NCI-H748 (cell line): ENCODE results near the gene ILRUN.
"Not testable (repeated sequence)": the region's sequence is repeated elsewhere in the genome, so short reads cannot be mapped to it uniquely, and the experiment has no call there.

Experiments
- DNase-seq: peaks from one replicate; lab custom pipeline; 2025; ENCODE audit not compliant: unreplicated experiment; lab: John Stamatoyannopoulos, UW

Gene ILRUN

DNA sequence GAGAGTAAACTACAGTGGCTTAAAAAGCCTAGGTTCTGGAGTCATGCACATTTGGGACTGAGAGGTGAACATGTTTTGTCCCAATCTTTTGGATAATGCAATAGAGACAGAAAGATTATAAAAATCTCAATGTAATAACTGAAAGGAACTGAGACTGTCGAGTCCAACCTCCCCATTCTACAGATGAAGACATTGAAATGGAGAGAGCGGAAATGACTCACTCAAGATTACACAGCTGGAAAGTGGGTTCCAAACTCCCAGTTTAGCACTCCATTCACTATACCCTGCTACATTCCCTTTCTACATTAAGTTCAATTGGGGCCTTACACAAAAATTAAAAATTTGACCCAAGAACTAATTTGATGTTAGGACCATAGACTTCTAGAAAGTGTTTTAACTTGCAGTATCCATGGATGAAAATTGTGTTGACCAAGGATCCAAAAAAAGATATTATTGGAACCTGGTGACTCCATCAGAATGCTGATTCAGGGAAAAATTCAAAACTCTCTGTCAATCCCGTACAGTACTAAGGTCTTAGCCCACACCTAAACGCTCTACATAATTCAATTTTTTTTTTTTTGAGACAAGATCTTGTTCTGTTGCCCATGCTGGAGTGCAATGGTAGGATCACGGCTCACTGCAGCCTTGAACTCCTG is 1.5 kb upstream of the ILRUN start:
- no peak for DNase-seq

DNA sequence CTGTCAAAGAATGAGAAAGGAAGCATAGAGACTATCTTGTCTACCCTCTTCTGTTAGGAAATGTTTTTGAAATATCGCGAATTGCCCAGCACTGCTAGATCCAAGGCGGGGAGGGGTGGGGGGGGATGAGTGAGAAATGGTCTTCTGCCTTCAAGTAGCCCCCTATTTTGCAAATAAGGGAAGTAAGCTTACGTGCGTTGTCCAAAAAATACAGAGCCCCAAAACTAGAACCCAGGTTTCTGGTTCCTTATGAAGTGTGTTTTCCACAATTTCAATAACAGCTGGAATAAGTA is 923 bp upstream of the ILRUN start:
- DNase-seq, result no peak

- DNase-seq, result peak; percentile 84
These were observed 303 bp downstream of the ILRUN start for GRCh38 chr6:34696189-34696738.

GRCh38 chr6:34695729-34696188 is 808 bp downstream of the ILRUN start:
- peak; percentile 38 for DNase-seq

- DNase-seq, result no peak
These were observed 4.3 kb downstream of the ILRUN start for GRCh38 chr6:34692280-34692679.

- no peak for DNase-seq
These were observed 6.8 kb downstream of the ILRUN start for GRCh38 chr6:34689742-34690141.

DNA sequence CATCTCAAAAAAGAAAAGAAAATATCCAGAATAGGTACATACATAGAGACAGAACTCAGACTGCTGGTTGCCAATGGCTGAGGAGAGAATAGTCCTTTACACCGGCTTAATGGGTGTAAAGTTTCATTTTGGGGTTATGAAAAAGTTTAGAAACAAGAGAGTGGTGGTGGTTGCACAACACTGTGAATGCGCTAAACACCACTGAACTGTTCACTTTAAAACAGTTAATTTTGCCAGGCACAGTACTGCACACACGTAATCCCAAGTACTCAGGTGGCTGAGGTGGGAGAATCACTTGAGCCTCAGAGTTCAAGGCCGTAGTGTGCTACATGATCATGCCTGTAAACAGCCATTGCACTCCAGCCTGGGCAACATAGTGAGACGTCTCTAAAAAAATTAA is 7.6 kb downstream of the ILRUN start:
- no peak for DNase-seq

DNA sequence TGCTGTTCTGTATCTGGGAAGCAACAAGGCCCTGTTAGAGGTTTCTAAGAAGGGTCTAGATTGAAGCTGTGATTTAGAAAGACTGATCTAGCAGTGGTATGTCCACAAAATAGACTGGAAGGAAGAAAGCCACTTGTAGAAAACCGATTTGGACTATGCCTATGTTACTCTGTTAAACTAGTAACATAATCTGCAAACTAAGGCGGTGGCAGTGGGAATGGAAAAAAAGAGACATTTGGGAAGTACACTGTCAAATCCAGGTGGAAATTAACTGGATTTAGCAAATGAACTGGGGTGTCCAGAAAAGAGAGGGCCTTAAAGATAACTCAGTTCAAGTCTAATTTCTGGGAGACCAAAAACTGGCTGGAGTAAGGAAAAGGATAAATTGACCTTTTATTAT is 11.6 kb downstream of the ILRUN start:
- no peak for DNase-seq

DNA sequence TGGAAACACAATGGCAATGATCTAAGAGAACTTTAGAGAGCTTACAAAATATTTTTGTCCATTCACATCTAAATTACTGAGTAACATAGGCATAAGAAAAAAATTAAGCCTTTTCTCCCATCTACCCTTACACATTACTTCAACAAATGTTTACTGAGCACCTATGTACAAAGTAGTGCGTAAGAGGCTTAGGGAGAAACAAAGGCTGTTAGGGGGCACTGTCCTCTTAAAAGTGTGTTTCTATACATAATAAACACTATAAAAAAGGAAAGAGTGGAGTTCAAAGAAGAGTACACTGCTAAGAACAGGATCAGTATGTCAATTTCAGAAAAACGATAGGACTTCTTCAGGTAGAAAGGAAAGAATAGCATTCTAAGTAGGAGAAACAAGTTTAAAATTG is 12.2 kb downstream of the ILRUN start:
- DNase-seq, result no peak

DNA sequence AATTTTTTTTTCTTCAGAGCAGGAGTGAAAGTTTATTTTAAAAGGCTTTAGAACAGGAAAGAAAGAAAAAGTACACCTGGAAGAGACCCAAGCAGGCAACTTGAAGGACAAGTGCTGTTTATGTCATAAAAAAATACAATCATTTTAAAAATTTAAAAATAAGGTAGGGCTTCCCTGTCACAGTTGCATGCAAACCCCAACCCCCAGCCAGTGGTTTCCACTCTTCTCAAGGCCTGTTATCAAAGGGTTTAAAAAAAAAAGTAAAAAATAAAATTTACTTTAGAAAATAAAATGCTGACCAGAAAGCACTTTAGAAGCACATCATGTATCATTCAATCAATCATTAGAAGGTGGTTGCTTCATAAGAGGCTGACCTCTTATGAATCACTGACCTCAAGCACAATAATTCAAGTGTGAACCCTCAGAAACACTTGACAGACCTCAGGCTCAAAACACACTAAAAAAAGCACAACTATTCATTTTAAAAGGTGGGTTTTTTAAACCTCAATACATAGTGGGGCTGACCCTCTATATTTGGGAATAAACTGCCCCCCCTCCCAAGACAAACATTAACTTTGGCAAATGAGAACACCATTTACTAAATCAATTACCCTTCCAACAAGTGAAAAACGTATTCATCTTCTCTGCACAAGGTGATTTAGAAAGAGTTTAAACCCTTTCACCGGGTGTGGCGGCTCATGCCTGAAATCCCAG is 15.6 kb downstream of the ILRUN start:
- no peak for DNase-seq

GRCh38 chr6:34680313-34680712 is 16.3 kb downstream of the ILRUN start:
- DNase-seq, result not testable (repeated sequence)

DNA sequence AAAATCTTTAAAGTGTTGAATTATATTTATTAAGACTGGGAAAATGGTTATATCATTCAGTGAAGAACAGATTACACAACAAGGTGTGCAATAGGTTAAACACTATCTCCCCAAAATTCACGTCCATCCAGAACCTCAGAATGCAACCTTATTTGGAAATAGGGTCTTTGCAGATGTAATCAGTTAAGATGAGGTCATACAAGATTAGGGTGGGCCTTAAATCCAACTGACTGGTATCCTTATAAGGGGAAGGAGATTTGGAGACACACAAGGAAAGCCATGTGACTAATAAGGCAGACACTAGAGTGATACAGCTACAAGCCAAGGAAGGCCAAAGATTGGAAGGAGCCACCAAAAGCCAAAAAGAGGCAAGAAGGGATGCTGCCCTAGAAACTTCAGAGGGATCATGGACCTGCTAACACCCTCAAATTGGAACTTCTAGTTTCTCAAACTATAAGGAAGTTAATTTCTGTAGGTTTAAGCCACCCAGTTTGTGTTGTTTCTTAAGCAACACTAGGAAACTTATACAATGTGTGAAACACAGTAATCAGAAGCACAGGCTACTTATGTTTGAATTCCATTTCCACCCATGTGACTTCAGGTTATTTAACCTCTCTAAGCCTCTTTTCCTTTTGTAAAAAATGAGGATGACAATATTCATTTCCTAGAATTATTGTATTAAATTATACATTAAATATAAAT is 16.9 kb downstream of the ILRUN start:
- no peak for DNase-seq

GRCh38 chr6:34676140-34676539 is 20.4 kb downstream of the ILRUN start:
- DNase-seq, result no peak

GRCh38 chr6:34674930-34675329 is 21.6 kb downstream of the ILRUN start:
- not testable (repeated sequence) for DNase-seq

DNA sequence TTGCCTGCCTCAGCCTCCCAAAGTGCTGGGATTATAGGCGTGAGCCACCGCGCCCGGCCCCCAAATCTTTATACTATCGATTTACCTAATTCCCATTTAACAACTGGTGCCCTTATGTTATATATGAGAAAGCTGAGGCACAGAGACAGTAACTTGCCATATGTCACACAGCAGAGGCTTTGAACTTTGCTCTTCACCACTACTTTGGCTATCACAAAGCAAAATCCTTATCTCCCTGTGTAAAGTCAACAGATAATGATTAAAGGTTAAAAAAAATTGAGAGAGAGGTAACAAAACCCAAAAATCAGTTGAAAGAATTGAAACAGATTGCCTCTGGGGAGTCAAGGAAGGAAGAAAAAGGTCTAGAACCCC is 22.3 kb downstream of the ILRUN start:
- no peak for DNase-seq

DNA sequence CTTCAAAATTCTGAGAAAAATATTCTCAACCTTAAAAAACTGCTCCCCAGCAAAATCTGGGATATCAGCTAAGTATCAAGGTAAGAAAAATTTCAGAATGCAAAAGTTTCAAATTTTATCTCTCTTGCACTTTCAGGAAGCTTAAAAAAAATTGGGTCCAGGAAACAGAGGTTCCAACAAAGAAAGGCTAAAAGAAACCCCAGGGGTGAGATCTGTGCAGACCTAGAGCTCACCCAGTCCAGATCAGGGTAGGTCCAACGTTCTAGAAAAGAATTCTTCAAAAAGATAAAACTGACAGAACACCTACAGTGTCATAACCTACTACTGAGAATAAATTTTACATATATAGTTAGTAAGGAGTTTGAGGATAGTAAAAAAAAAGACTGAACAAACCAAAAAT is 23.5 kb downstream of the ILRUN start:
- no peak for DNase-seq

DNA sequence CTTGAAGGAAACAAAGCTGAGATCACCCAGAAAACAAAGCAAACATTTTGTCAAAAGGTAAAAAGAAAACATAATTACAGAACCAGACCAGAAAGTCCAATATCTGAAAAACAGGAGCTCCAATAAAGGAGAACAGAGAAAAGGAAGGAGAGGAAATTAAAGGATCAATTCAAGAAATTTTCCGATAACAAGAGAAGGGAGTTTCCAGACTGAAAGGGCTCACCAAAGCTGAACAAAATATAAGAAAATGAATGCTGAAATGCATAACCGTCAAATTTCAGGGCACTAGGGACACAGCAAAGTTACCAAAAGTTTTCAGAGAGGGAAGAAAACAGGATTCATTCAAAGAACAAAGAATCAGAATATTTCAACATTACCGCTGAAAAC is 23.9 kb downstream of the ILRUN start:
- DNase-seq, result no peak

DNA sequence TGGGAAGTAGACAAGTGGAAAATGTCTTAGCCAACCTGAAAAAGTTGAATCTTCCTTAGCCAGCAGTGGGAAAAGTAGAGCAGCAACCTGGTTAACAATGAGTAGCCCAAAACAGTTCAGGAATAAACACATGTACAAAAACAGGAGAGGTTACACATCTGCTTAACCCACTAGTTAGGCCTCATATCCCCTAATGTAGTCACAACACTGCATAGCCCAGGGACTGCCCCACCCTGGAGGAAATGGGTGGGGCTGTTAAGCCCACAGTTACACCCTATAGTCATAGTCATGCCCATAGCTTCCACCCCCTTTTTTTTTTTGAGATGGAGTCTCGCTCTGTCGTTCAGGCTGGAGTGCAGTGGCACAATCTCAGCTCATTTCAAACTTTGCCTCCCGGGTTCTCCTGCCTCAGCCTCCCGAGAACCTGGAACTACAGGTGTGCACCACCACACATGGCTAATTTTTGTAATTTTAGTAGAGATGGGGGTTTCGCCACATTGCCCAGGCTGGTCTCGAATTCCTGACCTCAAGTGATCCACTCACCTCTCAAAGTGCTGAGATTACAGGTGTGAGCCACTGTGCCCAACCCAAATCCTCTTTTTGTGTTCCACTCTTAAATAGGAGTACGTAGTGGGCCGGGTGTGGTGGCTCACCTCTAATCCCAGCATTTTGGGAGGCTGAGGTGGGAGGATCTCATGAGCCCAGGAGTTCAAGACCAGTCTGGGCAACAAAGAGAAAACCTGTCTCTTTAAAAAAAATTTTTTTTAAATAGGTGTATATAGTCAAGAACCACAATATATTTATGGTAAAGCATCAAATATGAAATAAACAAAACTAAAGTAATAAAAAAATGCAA is 24.5 kb downstream of the ILRUN start:
- no peak for DNase-seq

- no peak for DNase-seq
These were observed 25.2 kb downstream of the ILRUN start for GRCh38 chr6:34671367-34671766.

GRCh38 chr6:34668799-34669198 is 27.8 kb downstream of the ILRUN start:
- not testable (repeated sequence) for DNase-seq
